Spleen (tissue), 11 donors: ENCODE measurements around the gene DLG3. TPM values are rescaled to one million over a fixed set of nuclear protein-coding genes. Genes with fewer than 3 reads are reported as not detected.

Experiments
- DNase-seq: peaks from one replicate; pipeline ENCODE4 v3.0.0-alpha.2; 2020
- H3K27ac ChIP-seq, 8 donors: fragments of 200-600 bp; sonication (generic) in 7 of 8; 1 replicate in 4 of 8; 2 replicates in 4 of 8; pipeline versions ENCODE4 v1.5.0 to v1.8.0; 2016 to 2021; ENCODE audit warnings: inconsistent platforms in 4 of 8, mild to moderate bottlenecking in 4 of 8, moderate library complexity in 1 of 8
- H3K27me3 ChIP-seq, 7 donors: fragments of 200-600 bp; sonication (generic) in 6 of 7; replicated peaks in 1 of 7; 1 replicate in 4 of 7; 2 replicates in 3 of 7; pipeline versions ENCODE4 v1.5.0 to v1.8.0; 2016 to 2021; ENCODE audit warnings: inconsistent platforms in 3 of 7, mild to moderate bottlenecking in 1 of 7
- H3K36me3 ChIP-seq, 6 donors: fragments of 200-600 bp; sonication (generic) in 5 of 6; 1 replicate in 4 of 6; 2 replicates in 2 of 6; pipeline versions ENCODE4 v1.5.0 to v1.8.0; 2016 to 2021; ENCODE audit warnings: inconsistent platforms in 2 of 6
- H3K4me1 ChIP-seq, 6 donors: fragments of 200-600 bp; sonication (generic) in 5 of 6; 1 replicate in 3 of 6; 2 replicates in 3 of 6; pipeline versions ENCODE4 v1.5.0 to v1.8.0; 2016 to 2021; ENCODE audit warnings: inconsistent platforms in 3 of 6
- H3K4me3 ChIP-seq, 8 donors: fragments of 200-600 bp; sonication (generic) in 7 of 8; 1 replicate in 4 of 8; 2 replicates in 4 of 8; pipeline versions ENCODE4 v1.5.0 to v1.8.0; 2016 to 2021; ENCODE audit warnings: inconsistent platforms in 4 of 8, mild to moderate bottlenecking in 4 of 8, moderate library complexity in 2 of 8
- H3K9me3 ChIP-seq, 8 donors: fragments of 200-600 bp; sonication (generic) in 7 of 8; 1 replicate in 4 of 8; 2 replicates in 4 of 8; pipeline versions ENCODE4 v1.5.0 to v1.8.0; 2016 to 2021; ENCODE audit warnings: inconsistent platforms in 4 of 8
- POLR2A ChIP-seq, 3 donors: fragments of 450-650 bp; IDR thresholded peaks; one replicate each; pipeline ENCODE4 v1.5.1; 2017; ENCODE audit warnings: antibody characterized with exemption in 3 of 3, mild to moderate bottlenecking in 1 of 3
- POLR2AphosphoS5 ChIP-seq, 3 donors: sonication (generic); formaldehyde crosslinking; IDR thresholded peaks; one replicate each; pipeline ENCODE4 v1.5.1; 2017; ENCODE audit warnings: antibody characterized with exemption in 3 of 3
- WGBS, 5 donors: extraction: QIAGEN DNeasy Blood & Tissue Kit in 3 of 5; methylation state at CpG; one replicate each; pipeline versions ENCODE4 v1.1.5 to v1.1.7; 2013 to 2018; 5-methylcytosine and 5-hydroxymethylcytosine counted together
- intact Hi-C: fragments of 100-400 bp; cut with DNase I; formaldehyde crosslinking; loops from one replicate; pipeline ENCODE4 v1.15.0; 2023; ENCODE audit warnings: low total_unique reads
- polyA plus RNA-seq, 3 donors: library from polyadenylated mRNA; stranded (reverse); fragments of 200-250 nt; gene quantifications; one replicate each; pipeline ENCODE4 v1.2.1, GENCODE V29; 2013
- total RNA-seq, 7 donors: library from RNA; depleted of rRNA in 3 of 7; stranded (reverse); fragments of >200 nt in 3 of 7; fragmentation: NEBNext Ultra II Directional in 4 of 7; extraction: Animal tissue kit (Norgen Biotek cat#: 25700) in 4 of 7; gene quantifications; one replicate each; pipeline versions ENCODE4 v1.1.0 to v1.2.1, GENCODE V29; 2016 to 2021
- TF ChIP-seq, protein P1 (sequence below), 11 experiments: fragments of 200-600 bp in 7 of 11; fragments of 450-650 bp in 4 of 11; sonication (generic) in 4 of 11; IDR thresholded peaks in 8 of 11; conservative IDR thresholded peaks in 3 of 11; 1 replicate in 7 of 11; 2 replicates in 4 of 11; pipeline versions ENCODE4 v1.4.0 to v1.8.0; 2016 to 2021; ENCODE audit warnings: antibody characterized with exemption in 11 of 11, inconsistent platforms in 4 of 11, mild to moderate bottlenecking in 1 of 11
- donor health status: healthy with polysubstance abuse.
- donor health status: DM: no; HTN: no; CAD: no; lungs with moderate emphysema.
- donor health status: DM: no; HTN: no; CAD: no.
- donor health status: Bipolar disorder and iron deficiency.
- donor health status: healthy.
- donor health status: DM: no; HTN: no; CAD: no.
- donor health status: DM: yes; HTN: yes; CAD: no.

The DLG3 gene
- total and polyA plus RNA-seq, 10 donors: 2.7 to 46.3 (median 35.5) TPM

DNA sequence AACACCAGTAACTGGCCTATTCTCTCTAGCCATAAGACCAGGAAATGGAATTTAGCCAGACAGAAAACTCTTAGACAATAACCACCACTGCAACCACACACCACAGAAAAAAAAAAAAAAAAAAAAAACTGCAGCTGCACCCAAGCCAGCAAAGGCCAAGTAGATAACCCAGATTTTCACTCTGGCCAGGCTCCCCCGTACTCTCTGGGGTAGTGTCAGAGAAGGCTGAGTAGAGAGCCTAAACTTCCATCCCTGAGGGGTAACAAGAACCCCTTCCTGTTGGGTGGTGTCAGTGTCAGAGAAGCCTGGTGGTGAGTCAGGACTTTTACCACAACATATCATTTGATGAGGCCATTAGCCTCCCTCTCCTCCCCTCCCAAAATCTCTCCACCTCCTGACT lies 5.6 kb upstream of the DLG3 start:
- peaks cover 0 to 12% (median 4%) of the 10 kb centered on the region in 6 donors for H3K4me1 ChIP-seq
- no peak overlapping the region for H3K4me3 ChIP-seq
- no peak for DNase-seq
- H3K27ac ChIP-seq: no peak overlapping the region
- WGBS, 5 donors: 11 to 50% (median 18%) methylated on average over 1 of the region's 1 CpG
- intact Hi-C loops: no loop called here
- H3K9me3 ChIP-seq: no peaks in the 10 kb centered on the region
- peaks cover 0 to 43% (median 4%) of the 10 kb centered on the region in 7 donors for H3K27me3 ChIP-seq
- TF ChIP-seq POLR2AphosphoS5 (IDR thresholded peaks at IDR 0.05): no peak
- no peak for TF ChIP-seq POLR2A (IDR thresholded peaks at IDR 0.05)
- TF ChIP-seq, protein P1, sequence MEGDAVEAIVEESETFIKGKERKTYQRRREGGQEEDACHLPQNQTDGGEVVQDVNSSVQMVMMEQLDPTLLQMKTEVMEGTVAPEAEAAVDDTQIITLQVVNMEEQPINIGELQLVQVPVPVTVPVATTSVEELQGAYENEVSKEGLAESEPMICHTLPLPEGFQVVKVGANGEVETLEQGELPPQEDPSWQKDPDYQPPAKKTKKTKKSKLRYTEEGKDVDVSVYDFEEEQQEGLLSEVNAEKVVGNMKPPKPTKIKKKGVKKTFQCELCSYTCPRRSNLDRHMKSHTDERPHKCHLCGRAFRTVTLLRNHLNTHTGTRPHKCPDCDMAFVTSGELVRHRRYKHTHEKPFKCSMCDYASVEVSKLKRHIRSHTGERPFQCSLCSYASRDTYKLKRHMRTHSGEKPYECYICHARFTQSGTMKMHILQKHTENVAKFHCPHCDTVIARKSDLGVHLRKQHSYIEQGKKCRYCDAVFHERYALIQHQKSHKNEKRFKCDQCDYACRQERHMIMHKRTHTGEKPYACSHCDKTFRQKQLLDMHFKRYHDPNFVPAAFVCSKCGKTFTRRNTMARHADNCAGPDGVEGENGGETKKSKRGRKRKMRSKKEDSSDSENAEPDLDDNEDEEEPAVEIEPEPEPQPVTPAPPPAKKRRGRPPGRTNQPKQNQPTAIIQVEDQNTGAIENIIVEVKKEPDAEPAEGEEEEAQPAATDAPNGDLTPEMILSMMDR (IDR thresholded peaks at IDR 0.05 in 8 of 11, conservative IDR thresholded peaks at IDR 0.05 in 3 of 11): no peak
- H3K36me3 ChIP-seq: no peaks in the 10 kb centered on the region

DNA sequence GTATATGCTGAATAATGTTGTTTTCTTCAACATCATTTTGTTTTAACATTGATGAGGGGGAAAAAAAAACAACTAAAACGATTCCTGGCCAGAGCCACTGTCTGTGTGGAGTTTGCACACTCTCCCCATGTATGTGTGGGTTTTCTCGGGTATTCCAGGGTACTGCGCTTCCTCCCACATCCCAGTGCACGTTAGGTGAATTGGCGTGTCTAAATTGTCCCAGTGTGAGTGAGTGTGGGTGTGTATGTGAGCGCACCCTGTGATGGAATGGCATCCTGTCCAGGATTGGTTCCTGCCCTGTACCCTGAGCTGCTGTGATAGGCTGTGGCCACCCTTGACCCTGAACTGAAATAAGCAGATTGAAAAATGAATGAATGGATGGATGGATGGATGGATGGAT lies 2.4 kb upstream of the DLG3 start:
- H3K27me3 ChIP-seq: peaks cover 0 to 37% (median 14%) of the 10 kb centered on the region in 7 donors
- no peak overlapping the region for H3K27ac ChIP-seq
- no peaks in the 10 kb centered on the region for H3K36me3 ChIP-seq
- WGBS, 5 donors: 55 to 68% (median 62%) methylated on average over 6 of the region's 6 CpGs
- TF ChIP-seq POLR2AphosphoS5 (IDR thresholded peaks at IDR 0.05) (no peak), POLR2A (IDR thresholded peaks at IDR 0.05) (no peak)
- TF ChIP-seq, protein P1 (IDR thresholded peaks at IDR 0.05 in 8 of 11, conservative IDR thresholded peaks at IDR 0.05 in 3 of 11): no peak
- no peaks in the 10 kb centered on the region for H3K9me3 ChIP-seq
- H3K4me3 ChIP-seq: no peak overlapping the region
- no peak for DNase-seq
- H3K4me1 ChIP-seq: peaks cover 0 to 10% (median 0%) of the 10 kb centered on the region in 6 donors
- intact Hi-C loops: no loop called here

DNA sequence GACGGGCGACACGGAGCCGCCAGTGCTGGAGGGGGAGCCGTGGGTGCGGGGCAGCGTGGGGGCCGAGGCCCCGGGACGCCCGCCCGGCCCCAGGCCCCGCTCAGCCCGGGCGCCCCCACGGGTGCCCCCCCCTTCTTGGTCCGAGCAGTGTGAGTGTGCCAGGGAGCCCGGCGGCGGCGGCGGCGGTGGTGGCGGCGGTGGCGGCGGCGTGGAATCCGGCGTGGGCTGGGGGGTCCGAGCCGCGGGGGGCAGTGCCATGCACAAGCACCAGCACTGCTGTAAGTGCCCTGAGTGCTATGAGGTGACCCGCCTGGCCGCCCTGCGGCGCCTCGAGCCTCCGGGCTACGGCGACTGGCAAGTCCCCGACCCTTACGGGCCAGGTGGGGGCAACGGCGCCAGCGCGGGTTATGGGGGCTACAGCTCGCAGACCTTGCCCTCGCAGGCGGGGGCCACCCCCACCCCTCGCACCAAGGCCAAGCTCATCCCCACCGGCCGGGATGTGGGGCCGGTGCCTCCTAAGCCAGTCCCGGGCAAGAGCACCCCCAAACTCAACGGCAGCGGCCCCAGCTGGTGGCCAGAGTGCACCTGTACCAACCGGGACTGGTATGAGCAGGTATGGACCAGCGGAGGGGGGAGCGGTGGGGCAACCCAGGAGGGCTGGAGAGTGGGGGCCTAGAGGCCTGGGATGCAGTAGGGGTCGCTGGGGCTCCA lies 466 bp downstream of the DLG3 start:
- Histone ChIP-seq H3K27me3 (peaks cover 0 to 37% (median 14%) of the 10 kb centered on the region in 7 donors), H3K36me3 (no peaks in the 10 kb centered on the region), H3K4me1 (peaks cover 0 to 10% (median 0%) of the 10 kb centered on the region in 6 donors), H3K4me3 (peak overlapping the region; percentile 9 to 67 (median 34)), H3K9me3 (no peaks in the 10 kb centered on the region), H3K27ac (peak overlapping the region in 1 of 8 donors; percentile 35)
- TF ChIP-seq POLR2A (IDR thresholded peaks at IDR 0.05) (no peak), POLR2AphosphoS5 (IDR thresholded peaks at IDR 0.05) (no peak)
- TF ChIP-seq, protein P1 (IDR thresholded peaks at IDR 0.05 in 8 of 11, conservative IDR thresholded peaks at IDR 0.05 in 3 of 11): no peak
- 4 to 37% (median 22%) methylated on average over 11 to 58 of the region's 61 CpGs; no CpG with 5 or more reads in 1 of the 5 donors for WGBS, 5 donors
- intact Hi-C loops: no loop called here
- DNase-seq: no peak

DNA sequence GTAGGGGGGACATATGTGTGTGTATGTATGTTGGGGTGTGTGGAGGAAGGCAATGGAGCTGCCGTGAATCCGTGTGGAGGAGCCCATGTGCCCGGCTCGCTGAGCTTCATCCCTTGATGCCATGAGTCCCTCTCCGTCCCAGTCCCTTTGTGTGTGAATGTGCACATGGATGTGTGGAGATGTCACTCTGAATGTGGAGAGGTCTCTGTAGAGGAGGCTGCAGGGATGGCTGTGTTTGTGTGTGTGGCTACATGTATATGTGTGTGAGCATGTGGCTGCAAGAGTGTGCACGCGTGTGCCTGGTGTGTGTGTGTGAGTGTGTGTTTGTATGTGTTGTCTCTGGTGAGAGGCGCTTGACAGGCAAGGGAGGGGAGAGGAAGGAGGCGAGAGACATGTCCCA lies 1.3 kb downstream of the DLG3 start:
- H3K27me3 ChIP-seq: peaks cover 0 to 37% (median 14%) of the 10 kb centered on the region in 7 donors
- H3K4me1 ChIP-seq: peaks cover 0 to 10% (median 0%) of the 10 kb centered on the region in 6 donors
- no peak for DNase-seq
- H3K4me3 ChIP-seq: peak overlapping the region in 3 of 8 donors; percentile 38 to 67 (median 46)
- TF ChIP-seq POLR2AphosphoS5 (IDR thresholded peaks at IDR 0.05) (no peak), POLR2A (IDR thresholded peaks at IDR 0.05) (no peak)
- TF ChIP-seq, protein P1 (IDR thresholded peaks at IDR 0.05 in 8 of 11, conservative IDR thresholded peaks at IDR 0.05 in 3 of 11): no peak
- 74 to 84% (median 79%) methylated on average over 5 to 9 of the region's 9 CpGs for WGBS, 5 donors
- H3K27ac ChIP-seq: no peak overlapping the region
- intact Hi-C loops: no loop called here
- H3K9me3 ChIP-seq: no peaks in the 10 kb centered on the region
- H3K36me3 ChIP-seq: no peaks in the 10 kb centered on the region
